SK-N-MC (cell line): ENCODE data around the gene EWSR1.

Experiments used
- EZH2 ChIP-seq: fragments of 200-600 bp; sonication (generic); IDR thresholded peaks from one replicate; pipeline ENCODE4 v1.6.1; 2017; ENCODE audit warnings: antibody characterized with exemption
- POLR2AphosphoS5 ChIP-seq: IDR thresholded peaks from 2 replicates; pipeline ENCODE4 v1.6.1; 2012; ENCODE audit warnings: mild to moderate bottlenecking, low read depth, low read length, borderline replicate concordance

GRCh38 chr22:29256606-29257325 lies 11.3 kb upstream of the EWSR1 start:
- TF ChIP-seq EZH2 (no peak), POLR2AphosphoS5 (no peak)
